DOHH2 (cell line): ENCODE data around the gene KIAA1671.

ENCODE experiments used
- H3F3A ChIP-seq: fragments of 200-600 bp; sonication (generic), shearing (Covaris generic); 2 replicates; pipeline ENCODE4 v1.6.0; 2016; ENCODE audit warnings: antibody characterized with exemption, mild to moderate bottlenecking; ENCODE audit not compliant: control insufficient read depth, insufficient read depth
- H3K27ac ChIP-seq: fragments of 200-600 bp; sonication (generic); 2 replicates; pipeline ENCODE4 v1.5.1; 2014; ENCODE audit warnings: low read depth, mild to moderate bottlenecking, low read length, moderate library complexity
- H3K27me3 ChIP-seq: fragments of 200-600 bp; sonication (generic); 2 replicates; pipeline ENCODE4 v1.6.1; 2014; ENCODE audit warnings: mild to moderate bottlenecking, low read length, mixed read lengths; ENCODE audit not compliant: control insufficient read depth
- H3K36me3 ChIP-seq: fragments of 200-600 bp; sonication (generic); 2 replicates; pipeline ENCODE4 v1.6.1; 2014; ENCODE audit warnings: mild to moderate bottlenecking, low read length, moderate library complexity, mixed read lengths; ENCODE audit not compliant: control insufficient read depth
- H3K4me1 ChIP-seq: fragments of 200-600 bp; sonication (generic); 2 replicates; pipeline ENCODE4 v1.6.1; 2014; ENCODE audit warnings: mild to moderate bottlenecking, low read length, mixed read lengths; ENCODE audit not compliant: control insufficient read depth
- H3K4me2 ChIP-seq: fragments of 200-600 bp; sonication (generic); 2 replicates; pipeline ENCODE4 v1.6.0; 2014; ENCODE audit warnings: mild to moderate bottlenecking, low read length, moderate library complexity
- H3K4me3 ChIP-seq: fragments of 200-600 bp; sonication (generic); 2 replicates; pipeline ENCODE4 v1.5.1; 2014; ENCODE audit warnings: mild to moderate bottlenecking, low read length, mixed read lengths
- H3K79me2 ChIP-seq: fragments of 200-600 bp; sonication (generic); 2 replicates; pipeline ENCODE4 v1.6.1; 2014; ENCODE audit warnings: mild to moderate bottlenecking, low read length, mixed read lengths; ENCODE audit not compliant: control insufficient read depth
- H3K9me2 ChIP-seq: fragments of 200-600 bp; sonication (generic); replicated peaks from 2 replicates; pipeline ENCODE4 v1.6.1; 2014; ENCODE audit warnings: mild to moderate bottlenecking, low read length, mixed read lengths; ENCODE audit not compliant: control insufficient read depth
- H3K9me3 ChIP-seq: fragments of 200-600 bp; sonication (generic); 2 replicates; pipeline ENCODE4 v1.6.1; 2014; ENCODE audit warnings: antibody characterized with exemption, low read length, mixed read lengths; ENCODE audit not compliant: control insufficient read depth, insufficient read depth
- H4K20me1 ChIP-seq: fragments of 200-600 bp; sonication (generic); 2 replicates; pipeline ENCODE4 v1.6.0; 2014; ENCODE audit warnings: low read depth, mild to moderate bottlenecking, antibody characterized with exemption, low read length, moderate library complexity; ENCODE audit not compliant: control insufficient read depth, insufficient read depth
- CTCF ChIP-seq: fragments of 200-600 bp; sonication (generic); IDR thresholded peaks from one replicate; pipeline ENCODE4 v1.5.1; 2014; ENCODE audit warnings: antibody characterized with exemption, mild to moderate bottlenecking, low read depth, low read length; ENCODE audit not compliant: poor library complexity, severe bottlenecking
- EZH2phosphoT487 ChIP-seq: fragments of 200-600 bp; sonication (generic); IDR thresholded peaks from 2 replicates; pipeline ENCODE4 v1.6.1; 2017; ENCODE audit warnings: borderline replicate concordance, mild to moderate bottlenecking, antibody characterized with exemption, low read length, moderate library complexity, mixed read lengths

The KIAA1671 gene

GRCh38 chr22:25069758-25070481, 117.4 kb downstream of the KIAA1671 start:
- no peak overlapping the region for H3K27ac ChIP-seq
- H3K36me3 ChIP-seq: no peaks in the 10 kb centered on the region
- H3K4me1 ChIP-seq: no peaks in the 10 kb centered on the region
- peaks cover 17% of the 10 kb centered on the region; the same call in 1 of the 2 replicates for H3K27me3 ChIP-seq
- H3K4me2 ChIP-seq: no peak overlapping the region
- TF ChIP-seq EZH2phosphoT487 (no peak), CTCF (no peak)
- H3K79me2 ChIP-seq: no peaks in the 10 kb centered on the region
- no peak overlapping the region for H3K4me3 ChIP-seq
- no peaks in the 10 kb centered on the region for H3K9me3 ChIP-seq
- no peaks in the 10 kb centered on the region for H3K9me2 ChIP-seq
- H4K20me1 ChIP-seq: no peaks in the 10 kb centered on the region
- no peaks in the 10 kb centered on the region for H3F3A ChIP-seq

DNA sequence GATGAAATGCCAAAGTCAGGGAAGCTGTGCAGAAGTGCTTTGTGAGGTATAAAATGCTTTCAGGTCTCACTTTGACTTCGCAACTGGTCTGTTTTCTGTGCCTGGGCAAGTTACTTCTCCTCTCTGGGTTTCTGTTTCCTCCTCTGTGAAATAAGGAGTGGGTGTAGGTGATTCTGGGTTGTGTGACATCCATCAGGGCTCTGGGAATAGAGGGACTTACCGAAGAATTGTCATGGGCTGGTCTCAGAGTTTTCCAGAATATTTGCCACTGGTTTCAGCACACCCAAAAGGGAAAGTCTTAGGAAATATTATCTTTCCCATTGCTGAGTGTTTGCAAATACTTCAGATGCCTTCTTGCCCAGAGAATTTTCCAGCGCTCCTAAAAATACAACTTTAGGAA, 118.4 kb downstream of the KIAA1671 start:
- no peaks in the 10 kb centered on the region for H3K9me3 ChIP-seq
- no peak overlapping the region for H3K4me2 ChIP-seq
- no peaks in the 10 kb centered on the region for H3K9me2 ChIP-seq
- H4K20me1 ChIP-seq: no peaks in the 10 kb centered on the region
- no peaks in the 10 kb centered on the region for H3K79me2 ChIP-seq
- H3K4me1 ChIP-seq: no peaks in the 10 kb centered on the region
- H3F3A ChIP-seq: no peaks in the 10 kb centered on the region
- peaks cover 17% of the 10 kb centered on the region; the same call in 1 of the 2 replicates for H3K27me3 ChIP-seq
- no peak overlapping the region for H3K27ac ChIP-seq
- TF ChIP-seq CTCF (no peak), EZH2phosphoT487 (no peak)
- no peaks in the 10 kb centered on the region for H3K36me3 ChIP-seq
- no peak overlapping the region for H3K4me3 ChIP-seq

DNA sequence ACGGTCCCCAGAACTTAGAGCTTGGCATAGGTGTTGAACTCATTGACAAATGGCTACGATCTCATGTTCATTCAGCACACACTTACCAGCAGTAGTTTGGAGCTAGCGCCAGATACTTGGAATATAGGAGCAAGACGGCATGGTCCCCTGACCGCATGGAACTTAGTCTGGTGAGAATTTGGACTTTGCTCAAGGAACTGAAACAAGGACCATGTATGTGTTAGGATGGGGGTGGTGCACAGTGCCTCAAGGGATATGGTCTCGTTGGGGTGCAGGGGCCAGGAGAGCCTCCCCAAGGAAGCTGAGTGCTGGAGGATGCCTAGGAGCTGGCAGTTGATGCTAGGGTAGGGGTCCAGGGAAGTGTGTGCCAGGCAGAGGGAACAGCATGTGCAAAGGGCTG, 119.2 kb downstream of the KIAA1671 start:
- no peak overlapping the region for H3K27ac ChIP-seq
- no peaks in the 10 kb centered on the region for H3K4me1 ChIP-seq
- H3K36me3 ChIP-seq: no peaks in the 10 kb centered on the region

More for the DNA sequence above, 119.2 kb downstream of the KIAA1671 start:
- H3K4me3 ChIP-seq: no peak overlapping the region
- H3K4me2 ChIP-seq: no peak overlapping the region
- peaks cover 17% of the 10 kb centered on the region; the same call in 1 of the 2 replicates for H3K27me3 ChIP-seq
- no peaks in the 10 kb centered on the region for H3K79me2 ChIP-seq
- H3K9me2 ChIP-seq: no peaks in the 10 kb centered on the region
- TF ChIP-seq EZH2phosphoT487: no peak
- TF ChIP-seq CTCF: no peak
- no peaks in the 10 kb centered on the region for H4K20me1 ChIP-seq
- no peaks in the 10 kb centered on the region for H3K9me3 ChIP-seq
- H3F3A ChIP-seq: no peaks in the 10 kb centered on the region
